GM23248 (cell line): ENCODE results near the gene SLAMF8. TPM values are rescaled to one million over a fixed set of nuclear protein-coding genes. Genes with fewer than 3 reads are reported as not detected.

Experiments used
- DNase-seq: peaks from one replicate; pipeline ENCODE4 v3.0.0-alpha.2; 2015
- H2AFZ ChIP-seq: fragments of 200-600 bp; sonication (generic); 2 replicates; pipeline ENCODE4 v1.6.1; 2016; ENCODE audit warnings: antibody characterized with exemption
- H3F3A ChIP-seq: fragments of 200-600 bp; sonication (generic); 2 replicates; pipeline ENCODE4 v1.6.1; 2016; ENCODE audit warnings: mild to moderate bottlenecking, antibody characterized with exemption, mixed run types; ENCODE audit not compliant: insufficient read depth
- H3K27ac ChIP-seq: fragments of 200-600 bp; sonication (generic); 2 replicates; pipeline ENCODE4 v1.5.1; 2016; ENCODE audit warnings: mild to moderate bottlenecking
- H3K27me3 ChIP-seq: fragments of 200-600 bp; sonication (generic); replicated peaks from 2 replicates; pipeline ENCODE4 v1.6.1; 2016; ENCODE audit warnings: mild to moderate bottlenecking; ENCODE audit not compliant: insufficient read depth
- H3K36me3 ChIP-seq: fragments of 200-600 bp; sonication (generic); 2 replicates; pipeline ENCODE4 v1.6.1; 2016; ENCODE audit warnings: low read depth, mild to moderate bottlenecking
- H3K4me1 ChIP-seq: fragments of 200-600 bp; sonication (generic); 2 replicates; pipeline ENCODE4 v1.6.1; 2016; ENCODE audit warnings: mild to moderate bottlenecking; ENCODE audit not compliant: insufficient read depth
- H3K4me2 ChIP-seq: fragments of 200-600 bp; sonication (generic); one replicate; pipeline ENCODE4 v1.6.1; 2016; ENCODE audit warnings: mild to moderate bottlenecking; ENCODE audit not compliant: unreplicated experiment
- H3K4me3 ChIP-seq: fragments of 200-600 bp; sonication (generic); 2 replicates; pipeline ENCODE4 v1.5.1; 2016; ENCODE audit warnings: mild to moderate bottlenecking
- H3K79me2 ChIP-seq: fragments of 200-600 bp; sonication (generic); 2 replicates; pipeline ENCODE4 v1.6.1; 2016; ENCODE audit warnings: mild to moderate bottlenecking; ENCODE audit not compliant: insufficient read depth
- H3K9ac ChIP-seq: fragments of 200-600 bp; sonication (generic); 2 replicates; pipeline ENCODE4 v1.6.1; 2016; ENCODE audit warnings: mild to moderate bottlenecking
- H3K9me2 ChIP-seq: fragments of 200-600 bp; sonication (generic); 2 replicates; pipeline ENCODE4 v1.6.1; 2016; ENCODE audit warnings: mixed run types, mild to moderate bottlenecking, moderate library complexity; ENCODE audit not compliant: insufficient read depth
- H3K9me3 ChIP-seq: fragments of 200-600 bp; sonication (generic); one replicate; pipeline ENCODE4 v1.6.1; 2017; ENCODE audit warnings: low read depth
- H4K20me1 ChIP-seq: fragments of 200-600 bp; sonication (generic); 2 replicates; pipeline ENCODE4 v1.6.0; 2016; ENCODE audit not compliant: insufficient read depth
- EZH2 ChIP-seq: fragments of 200-600 bp; sonication (generic); IDR thresholded peaks from 2 replicates; pipeline ENCODE4 v1.6.1; 2018; ENCODE audit warnings: antibody characterized with exemption, mild to moderate bottlenecking; ENCODE audit not compliant: insufficient read depth, poor library complexity, severe bottlenecking
- EZH2phosphoT487 ChIP-seq: fragments of 200-600 bp; sonication (generic); IDR thresholded peaks from 2 replicates; pipeline ENCODE4 v1.6.1; 2018; ENCODE audit warnings: antibody characterized with exemption, moderate library complexity, mild to moderate bottlenecking, low read depth; ENCODE audit not compliant: insufficient read depth
- WGBS, 2 experiments: methylation state at CpG; one replicate each; pipeline ENCODE4 v1.1.6; 2015 to 2017; ENCODE audit warnings: low lambda C conversion rate in 2 of 2, low coverage in 1 of 2; ENCODE audit errors: missing lambda C conversion rate in 2 of 2; 5-methylcytosine and 5-hydroxymethylcytosine counted together
- in situ Hi-C: fragments of 300-500 bp; cut with MboI; formaldehyde crosslinking; loops from 2 replicates; pipeline ENCODE4 v1.15.0; 2020
- polyA plus RNA-seq: library from polyadenylated mRNA; unstranded; fragments of >200 nt; fragmentation: Nextera tagmentation; extraction: Ambion mirVana; gene quantifications from 2 replicates; pipeline ENCODE4 v1.2.1, GENCODE V29; 2016
- total RNA-seq: library from RNA; depleted of rRNA; stranded (reverse); fragments of >200 nt; shearing (Covaris generic); gene quantifications from 2 replicates; pipeline ENCODE4 v1.2.3, GENCODE V29; 2014; rRNA removed

The SLAMF8 gene
- total RNA-seq, result not detected in 2 replicates
- 0.16 TPM in 1 of 2 replicates, not detected in the other for polyA plus RNA-seq

GRCh38 chr1:159826441-159827101 is at the start of gene SLAMF8:
SLAMF8 (plus strand) TSS chr1:159826873; CDS start chr1:159826899, 26 bp downstream.
- no peak within 1 kb of the TSS for H3K4me2 ChIP-seq
- TF ChIP-seq EZH2, result no peak
- in situ Hi-C loops, result no loop called here
- H3K27ac ChIP-seq, result no peak within 1 kb of the TSS
- peaks cover 4% of the 10 kb centered on the region for H3K4me1 ChIP-seq
- no peak within 1 kb of the TSS for H3K9ac ChIP-seq
- H3K9me3 ChIP-seq, result no peaks in the 10 kb centered on the region
- no peaks in the 10 kb centered on the region for H3K79me2 ChIP-seq
- H3K4me3 ChIP-seq, result no peak within 1 kb of the TSS
- no peaks in the 10 kb centered on the region for H3K9me2 ChIP-seq
- 59 to 60% methylated on average over 11 of the region's 11 CpGs for WGBS, 2 experiments
- no peaks in the 10 kb centered on the region for H3K36me3 ChIP-seq
- DNase-seq, result peak; percentile 40
- H2AFZ ChIP-seq, result peak within 1 kb of the TSS; percentile 20; the same call in 1 of the 2 replicates
- H3F3A ChIP-seq, result peaks cover 9% of the 10 kb centered on the region
- H3K27me3 ChIP-seq, result no peaks in the 10 kb centered on the region; the same call in none of the 2 replicates
- H4K20me1 ChIP-seq, result no peaks in the 10 kb centered on the region

- Histone ChIP-seq H4K20me1 (no peaks in the 10 kb centered on the region), H3K4me3 (no peak overlapping the region), H3K27me3 (no peaks in the 10 kb centered on the region), H3K27ac (no peak overlapping the region), H3K9me2 (no peaks in the 10 kb centered on the region), H3K36me3 (no peaks in the 10 kb centered on the region), H3K9ac (no peak overlapping the region), H3K4me2 (no peak overlapping the region), H3K79me2 (no peaks in the 10 kb centered on the region), H2AFZ (no peak overlapping the region), H3K9me3 (no peaks in the 10 kb centered on the region), H3K4me1 (peaks cover 14% of the 10 kb centered on the region), H3F3A (peaks cover 10% of the 10 kb centered on the region)
- in situ Hi-C loops, result no loop called here
- no peak for TF ChIP-seq EZH2
- TF ChIP-seq EZH2phosphoT487, result no peak
- DNase-seq, result no peak
- WGBS, 2 experiments, result 76 to 81% methylated on average over 4 of the region's 4 CpGs
Measured at GRCh38 chr1:159778266-159778665, 48.4 kb upstream of the SLAMF8 start.

- Histone ChIP-seq H3K9ac (no peak overlapping the region), H3K4me2 (peak overlapping the region; percentile 72)
- in situ Hi-C loops, result no loop called here
Measured at GRCh38 chr1:159779403-159779851, 47.2 kb upstream of the SLAMF8 start.

GRCh38 chr1:159780583-159781582 is 45.8 kb upstream of the SLAMF8 start, which contains the start of gene DUSP23:
DUSP23 (plus strand) TSS chr1:159780962; CDS start chr1:159781101, 139 bp downstream.
- H3K9me3 ChIP-seq, result no peaks in the 10 kb centered on the region
- in situ Hi-C loops, result no loop called here
- no peaks in the 10 kb centered on the region for H3K9me2 ChIP-seq
- H3F3A ChIP-seq, result peaks cover 10% of the 10 kb centered on the region
- H2AFZ ChIP-seq, result peak within 1 kb of the TSS; percentile 84
- no peaks in the 10 kb centered on the region for H3K79me2 ChIP-seq
- no peaks in the 10 kb centered on the region for H3K27me3 ChIP-seq
- DNase-seq, result peak; percentile 99
- 1 to 2% methylated on average over 75 to 83 of the region's 88 CpGs for WGBS, 2 experiments
- H4K20me1 ChIP-seq, result no peaks in the 10 kb centered on the region
- peak within 1 kb of the TSS; percentile 71 for H3K4me3 ChIP-seq
- no peak for TF ChIP-seq EZH2
- TF ChIP-seq EZH2phosphoT487, result no peak
- H3K27ac ChIP-seq, result peak within 1 kb of the TSS; percentile 33; the same call in 1 of the 2 replicates
- no peaks in the 10 kb centered on the region for H3K36me3 ChIP-seq
- peak within 1 kb of the TSS; percentile 73 for H3K9ac ChIP-seq
- peak within 1 kb of the TSS; percentile 77 for H3K4me2 ChIP-seq
- peaks cover 17% of the 10 kb centered on the region for H3K4me1 ChIP-seq

More at GRCh38 chr1:159779403-159779851, 47.2 kb upstream of the SLAMF8 start:
- no peak overlapping the region for H3K27ac ChIP-seq
- H3K9me2 ChIP-seq, result no peaks in the 10 kb centered on the region
- H3F3A ChIP-seq, result peaks cover 10% of the 10 kb centered on the region
- peak; percentile 72 for DNase-seq
- H3K27me3 ChIP-seq, result no peaks in the 10 kb centered on the region
- no peak for TF ChIP-seq EZH2phosphoT487
- TF ChIP-seq EZH2, result no peak
- no peak overlapping the region for H3K4me3 ChIP-seq
- no peaks in the 10 kb centered on the region for H3K36me3 ChIP-seq
- H3K4me1 ChIP-seq, result peaks cover 17% of the 10 kb centered on the region
- H3K79me2 ChIP-seq, result no peaks in the 10 kb centered on the region
- H3K9me3 ChIP-seq, result no peaks in the 10 kb centered on the region
- WGBS, 2 experiments, result 56 to 58% methylated on average over 2 of the region's 2 CpGs
- no peaks in the 10 kb centered on the region for H4K20me1 ChIP-seq
- H2AFZ ChIP-seq, result peak overlapping the region; percentile 79; the same call in 1 of the 2 replicates
